ENCODE data around the gene ATAD1. TPM values are rescaled to one million over a fixed set of nuclear protein-coding genes. Genes with fewer than 3 reads are reported as not detected.

Gene ATAD1
- total RNA-seq, 4 donors from 2014 or later: 29.9 to 40.6 (median 31.5) TPM

GRCh38 chr10:87716348-87716670 is 101.7 kb downstream of the ATAD1 start:
- Histone ChIP-seq H3K36me3 (no peaks in the 10 kb centered on the region), H3K4me1 (peaks cover 5% of the 10 kb centered on the region), H3K9me3 (no peaks in the 10 kb centered on the region), H3K4me3 (no peak overlapping the region), H3K27me3 (no peaks in the 10 kb centered on the region), H3K27ac (no peak overlapping the region)
- 69% methylated on average over 4 of the region's 4 CpGs for WGBS
- no peak for DNase-seq (ENCODE audit: low spot score in 2 of 2)
- TF ChIP-seq EP300 (IDR thresholded peaks at IDR 0.05) (no peak), POLR2AphosphoS5 (IDR thresholded peaks at IDR 0.05) (no peak), POLR2A (IDR thresholded peaks at IDR 0.05) (no peak)
- TF ChIP-seq, protein P1, sequence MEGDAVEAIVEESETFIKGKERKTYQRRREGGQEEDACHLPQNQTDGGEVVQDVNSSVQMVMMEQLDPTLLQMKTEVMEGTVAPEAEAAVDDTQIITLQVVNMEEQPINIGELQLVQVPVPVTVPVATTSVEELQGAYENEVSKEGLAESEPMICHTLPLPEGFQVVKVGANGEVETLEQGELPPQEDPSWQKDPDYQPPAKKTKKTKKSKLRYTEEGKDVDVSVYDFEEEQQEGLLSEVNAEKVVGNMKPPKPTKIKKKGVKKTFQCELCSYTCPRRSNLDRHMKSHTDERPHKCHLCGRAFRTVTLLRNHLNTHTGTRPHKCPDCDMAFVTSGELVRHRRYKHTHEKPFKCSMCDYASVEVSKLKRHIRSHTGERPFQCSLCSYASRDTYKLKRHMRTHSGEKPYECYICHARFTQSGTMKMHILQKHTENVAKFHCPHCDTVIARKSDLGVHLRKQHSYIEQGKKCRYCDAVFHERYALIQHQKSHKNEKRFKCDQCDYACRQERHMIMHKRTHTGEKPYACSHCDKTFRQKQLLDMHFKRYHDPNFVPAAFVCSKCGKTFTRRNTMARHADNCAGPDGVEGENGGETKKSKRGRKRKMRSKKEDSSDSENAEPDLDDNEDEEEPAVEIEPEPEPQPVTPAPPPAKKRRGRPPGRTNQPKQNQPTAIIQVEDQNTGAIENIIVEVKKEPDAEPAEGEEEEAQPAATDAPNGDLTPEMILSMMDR (IDR thresholded peaks at IDR 0.05): no peak

DNA sequence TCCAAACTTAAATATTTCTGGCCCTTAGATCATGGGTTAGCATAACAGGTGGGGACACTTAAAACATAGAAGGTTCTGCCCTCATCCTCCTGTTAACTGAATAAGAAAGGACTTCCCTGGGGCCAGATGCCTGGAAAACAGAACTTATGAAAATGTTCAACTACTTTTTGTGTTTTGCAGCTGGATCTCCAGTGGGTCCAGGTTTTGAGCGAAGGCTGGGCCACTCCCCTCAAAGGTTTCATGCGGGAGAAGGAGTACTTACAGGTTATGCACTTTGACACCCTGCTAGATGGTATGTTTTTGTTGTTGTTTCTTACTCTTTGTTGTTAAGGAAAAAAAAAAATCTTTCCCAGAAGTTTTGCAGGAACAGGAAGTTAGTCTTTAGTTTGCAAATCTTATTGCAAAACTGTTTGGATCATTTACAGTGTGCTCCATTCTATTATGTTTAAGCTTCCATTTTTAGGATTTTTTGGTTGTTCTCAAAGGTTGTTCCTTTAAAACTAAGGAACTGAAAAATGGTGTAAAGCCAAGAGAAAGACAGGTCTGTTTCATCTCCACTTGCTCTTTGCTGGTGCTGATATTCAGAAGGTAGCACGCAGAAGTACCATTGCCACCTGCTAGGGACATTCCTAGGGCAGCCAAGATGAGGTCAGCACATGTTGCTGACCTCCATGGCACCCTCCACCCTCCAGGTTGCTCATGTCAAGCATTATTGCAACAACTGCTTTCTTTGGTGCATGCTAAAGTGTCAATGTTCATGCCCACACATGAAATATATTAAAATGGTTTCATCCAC is 102.3 kb downstream of the ATAD1 start:
- Histone ChIP-seq H3K4me1 (peaks cover 5% of the 10 kb centered on the region), H3K9me3 (no peaks in the 10 kb centered on the region), H3K36me3 (no peaks in the 10 kb centered on the region), H3K27me3 (no peaks in the 10 kb centered on the region), H3K4me3 (no peak overlapping the region), H3K27ac (no peak overlapping the region)
- WGBS: 77% methylated on average over 3 of the region's 3 CpGs
- DNase-seq (ENCODE audit: low spot score in 2 of 2): no peak
- TF ChIP-seq, protein P1 (IDR thresholded peaks at IDR 0.05): no peak
- TF ChIP-seq POLR2A (IDR thresholded peaks at IDR 0.05) (no peak), POLR2AphosphoS5 (IDR thresholded peaks at IDR 0.05) (no peak), EP300 (IDR thresholded peaks at IDR 0.05) (no peak)

GRCh38 chr10:87713707-87714106 is 104.3 kb downstream of the ATAD1 start:
- H3K36me3 ChIP-seq: no peaks in the 10 kb centered on the region
- H3K4me1 ChIP-seq: peaks cover 5% of the 10 kb centered on the region
- no peaks in the 10 kb centered on the region for H3K27me3 ChIP-seq
- H3K27ac ChIP-seq: no peak overlapping the region
- H3K9me3 ChIP-seq: no peaks in the 10 kb centered on the region
- no peak for TF ChIP-seq POLR2A (IDR thresholded peaks at IDR 0.05)
- TF ChIP-seq, protein P1 (IDR thresholded peaks at IDR 0.05): no peak
- no peak for TF ChIP-seq POLR2AphosphoS5 (IDR thresholded peaks at IDR 0.05)
- no peak for TF ChIP-seq EP300 (IDR thresholded peaks at IDR 0.05)
- no peak overlapping the region for H3K4me3 ChIP-seq
- 94% methylated on average over 3 of the region's 3 CpGs for WGBS
- DNase-seq (ENCODE audit: low spot score in 2 of 2): no peak

DNA sequence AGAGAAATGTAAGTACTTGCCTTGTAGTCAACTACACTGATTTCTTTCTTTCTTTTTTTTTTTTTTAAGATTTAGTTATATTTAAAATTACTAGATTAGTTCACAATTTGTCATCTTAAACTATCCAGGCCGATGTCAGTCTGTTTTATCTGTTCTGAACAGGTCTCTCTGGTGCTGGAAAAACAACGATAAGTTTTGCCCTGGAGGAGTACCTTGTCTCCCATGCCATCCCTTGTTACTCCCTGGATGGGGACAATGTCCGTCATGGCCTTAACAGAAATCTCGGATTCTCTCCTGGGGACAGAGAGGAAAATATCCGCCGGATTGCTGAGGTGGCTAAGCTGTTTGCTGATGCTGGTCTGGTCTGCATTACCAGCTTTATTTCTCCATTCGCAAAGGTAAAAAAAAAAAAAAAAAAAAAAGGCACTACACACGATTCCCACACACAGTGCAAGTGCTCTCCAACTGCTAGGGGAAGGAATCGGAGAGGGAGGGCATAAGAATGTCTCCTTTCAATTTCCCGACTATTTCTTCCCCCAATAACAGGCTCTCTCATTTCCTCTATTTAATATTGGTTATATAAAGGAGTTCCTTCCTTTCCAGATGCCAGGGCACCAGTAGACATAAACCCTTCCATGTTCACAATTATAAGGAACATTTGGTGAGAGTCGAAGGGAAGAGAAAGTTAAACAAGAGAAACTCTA is 105.0 kb downstream of the ATAD1 start:
- no peak for TF ChIP-seq POLR2A (IDR thresholded peaks at IDR 0.05)
- no peak for TF ChIP-seq EP300 (IDR thresholded peaks at IDR 0.05)
- TF ChIP-seq POLR2AphosphoS5 (IDR thresholded peaks at IDR 0.05): no peak
- TF ChIP-seq, protein P1 (IDR thresholded peaks at IDR 0.05): no peak
- WGBS: 86% methylated on average over 11 of the region's 11 CpGs
- Histone ChIP-seq H3K36me3 (no peaks in the 10 kb centered on the region), H3K27me3 (no peaks in the 10 kb centered on the region), H3K4me1 (peaks cover 5% of the 10 kb centered on the region), H3K27ac (no peak overlapping the region), H3K9me3 (no peaks in the 10 kb centered on the region), H3K4me3 (no peak overlapping the region)
- DNase-seq (ENCODE audit: low spot score in 2 of 2): no peak

DNA sequence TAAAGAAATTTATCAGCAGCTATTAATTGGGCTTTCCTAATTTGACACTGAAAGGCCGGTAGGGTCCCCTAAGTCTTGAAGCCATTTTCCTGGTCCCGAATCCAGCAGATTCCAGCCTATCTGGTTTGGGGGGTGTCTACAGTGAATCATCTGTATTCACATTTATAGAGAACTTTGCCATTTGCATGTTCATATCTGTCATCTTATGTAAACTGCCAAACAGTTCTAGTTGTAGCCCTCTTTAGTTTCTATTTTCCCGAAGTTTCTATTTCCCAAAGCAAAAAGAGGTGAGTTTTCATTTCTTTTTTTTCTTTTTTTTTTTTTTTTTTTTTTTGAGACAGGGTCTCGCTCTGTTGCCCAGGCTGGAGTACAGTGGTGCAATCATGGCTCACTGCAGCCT is 110.8 kb downstream of the ATAD1 start:
- Histone ChIP-seq H3K4me3 (no peak overlapping the region), H3K9me3 (no peaks in the 10 kb centered on the region), H3K27me3 (no peaks in the 10 kb centered on the region), H3K36me3 (no peaks in the 10 kb centered on the region), H3K4me1 (no peaks in the 10 kb centered on the region), H3K27ac (no peak overlapping the region)
- WGBS: 93% methylated on average over 4 of the region's 4 CpGs
- TF ChIP-seq POLR2A (IDR thresholded peaks at IDR 0.05) (no peak), POLR2AphosphoS5 (IDR thresholded peaks at IDR 0.05) (no peak), EP300 (IDR thresholded peaks at IDR 0.05) (no peak)
- TF ChIP-seq, protein P1 (IDR thresholded peaks at IDR 0.05): no peak
- DNase-seq (ENCODE audit: low spot score in 2 of 2): no peak
